Cardiac muscle cell (in vitro differentiated cells and primary cell): ENCODE data around the gene RNF217. TPM values are rescaled to one million over a fixed set of nuclear protein-coding genes. Genes with fewer than 3 reads are reported as not detected.
"Not testable (repeated sequence)": the region's sequence is repeated elsewhere in the genome, so short reads cannot be mapped to it uniquely, and the experiment has no call there.

Experiments
- DNase-seq, 2 donors: peaks; one replicate each; pipeline versions ENCODE4 v3.0.0 to v3.0.0-alpha.2; 2010 to 2017; ENCODE audit warnings: low read depth in 1 of 2, low spot score in 1 of 2
- H3K27ac ChIP-seq: fragments of 200-600 bp; sonication (generic); 2 replicates; pipeline ENCODE4 v1.5.1; 2016
- H3K27me3 ChIP-seq: fragments of 200-600 bp; sonication (generic); 2 replicates; pipeline ENCODE4 v1.6.0; 2016; ENCODE audit warnings: control low read depth
- H3K36me3 ChIP-seq: fragments of 200-600 bp; sonication (generic); 2 replicates; pipeline ENCODE4 v1.5.1; 2016; ENCODE audit warnings: control low read depth
- H3K4me1 ChIP-seq: fragments of 200-600 bp; sonication (generic); 2 replicates; pipeline ENCODE4 v1.8.1; 2017; ENCODE audit warnings: low read depth, mild to moderate bottlenecking, mixed run types
- H3K4me3 ChIP-seq: fragments of 200-600 bp; sonication (generic); 2 replicates; pipeline ENCODE4 v1.5.1; 2016; ENCODE audit warnings: mild to moderate bottlenecking
- H3K9me3 ChIP-seq: fragments of 200-600 bp; sonication (generic); 2 replicates; pipeline ENCODE4 v1.5.1; 2017; ENCODE audit warnings: low read depth, mild to moderate bottlenecking, control low read depth
- CTCF ChIP-seq: IDR thresholded peaks from 2 replicates; pipeline ENCODE4 v1.5.1; 2012; ENCODE audit warnings: low read depth, mild to moderate bottlenecking, low read length
- polyA plus RNA-seq: library from polyadenylated mRNA; unstranded; fragments of >200 nt; fragmentation: Nextera tagmentation; extraction: Ambion mirVana; gene quantifications from 2 replicates; pipeline ENCODE4 v1.2.1, GENCODE V29; 2016
- total RNA-seq: library from RNA; depleted of rRNA; stranded (reverse); fragments of >200 nt; gene quantifications from 2 replicates; pipeline ENCODE4 v1.2.3, GENCODE V29; 2016

Gene RNF217
- total and polyA plus RNA-seq, 2 experiments from 2014 or later = 9.4 to 27.1 TPM

- Histone ChIP-seq H3K27ac (no peak overlapping the region), H3K4me3 (no peak overlapping the region), H3K36me3 (no peaks in the 10 kb centered on the region), H3K9me3 (no peaks in the 10 kb centered on the region), H3K4me1 (no peaks in the 10 kb centered on the region), H3K27me3 (no peaks in the 10 kb centered on the region)
- TF ChIP-seq CTCF = no peak
- no peak for DNase-seq
Measured at GRCh38 chr6:125030969-125031368, 68.7 kb downstream of the RNF217 start.

- no peak overlapping the region for H3K27ac ChIP-seq
- H3K4me3 ChIP-seq = no peak overlapping the region
- no peaks in the 10 kb centered on the region for H3K36me3 ChIP-seq
- H3K4me1 ChIP-seq = no peaks in the 10 kb centered on the region
- no peaks in the 10 kb centered on the region for H3K9me3 ChIP-seq
- H3K27me3 ChIP-seq = no peaks in the 10 kb centered on the region
- no peak for DNase-seq
- TF ChIP-seq CTCF = no peak
Measured at GRCh38 chr6:125031385-125031784, 69.1 kb downstream of the RNF217 start.

DNA sequence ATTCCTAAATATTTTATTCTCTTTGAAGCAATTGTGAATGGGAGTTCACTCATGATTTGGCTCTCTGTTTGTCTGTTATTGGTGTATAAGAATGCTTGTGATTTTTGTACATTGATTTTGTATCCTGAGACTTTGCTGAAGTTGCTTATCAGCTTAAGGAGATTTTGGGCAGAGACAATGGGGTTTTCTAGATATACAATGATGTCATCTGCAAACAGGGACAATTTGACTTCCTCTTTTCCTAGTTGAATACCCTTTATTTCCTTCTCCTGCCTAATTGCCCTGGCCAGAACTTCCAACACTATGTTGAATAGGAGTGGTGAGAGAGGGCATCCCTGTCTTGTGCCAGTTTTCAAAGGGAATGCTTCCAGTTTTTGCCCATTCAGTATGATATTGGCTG is 72.7 kb downstream of the RNF217 start:
- H3K4me1 ChIP-seq, DNase-seq, H3K9me3 ChIP-seq, H3K36me3 ChIP-seq, H3K4me3 ChIP-seq, H3K27me3 ChIP-seq, H3K27ac ChIP-seq: not testable (repeated sequence)

DNA sequence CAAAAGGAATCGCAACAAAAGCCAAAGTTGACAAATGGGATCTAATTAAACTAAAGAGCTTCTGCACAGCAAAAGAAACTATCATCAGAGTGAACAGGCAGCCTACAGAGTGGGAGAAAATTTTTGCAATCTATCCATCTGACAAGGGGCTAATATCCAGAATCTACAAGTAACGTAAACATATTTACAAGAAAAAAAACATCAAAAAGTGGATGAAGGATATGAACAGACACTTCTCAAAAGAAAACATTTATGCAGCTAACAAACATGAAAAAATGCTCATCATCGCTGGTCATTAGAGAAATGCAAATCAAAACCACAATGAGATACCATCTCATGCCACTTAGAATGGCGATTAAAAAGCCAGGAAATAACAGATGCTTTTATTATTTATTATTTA is 74.2 kb downstream of the RNF217 start:
- not testable (repeated sequence) for DNase-seq, H3K36me3 ChIP-seq, H3K4me1 ChIP-seq, H3K4me3 ChIP-seq, H3K27ac ChIP-seq, H3K9me3 ChIP-seq, H3K27me3 ChIP-seq

DNA sequence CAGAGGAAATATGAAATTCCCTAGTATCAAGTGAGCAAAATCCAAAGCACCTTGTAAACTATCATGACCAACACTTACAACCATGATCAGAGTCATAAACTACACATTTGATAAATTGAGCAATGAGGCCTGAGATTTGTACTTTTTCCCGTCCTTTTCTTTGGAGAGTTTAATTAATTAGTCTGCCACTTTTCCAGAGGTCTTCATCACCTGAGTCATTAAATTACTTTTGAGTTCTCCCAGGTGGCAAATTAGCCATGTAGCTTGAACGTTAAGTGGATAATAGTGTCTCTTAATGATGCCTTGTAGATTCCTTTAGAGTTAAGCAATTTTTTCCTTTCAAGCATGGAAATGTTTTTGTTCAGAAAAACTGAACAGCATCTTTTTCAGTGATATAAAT is 75.6 kb downstream of the RNF217 start:
- DNase-seq = no peak
- H3K27me3 ChIP-seq = no peaks in the 10 kb centered on the region
- no peak overlapping the region for H3K27ac ChIP-seq
- no peaks in the 10 kb centered on the region for H3K9me3 ChIP-seq
- H3K36me3 ChIP-seq = no peaks in the 10 kb centered on the region
- no peak for TF ChIP-seq CTCF
- H3K4me3 ChIP-seq = no peak overlapping the region
- peaks cover 20% of the 10 kb centered on the region for H3K4me1 ChIP-seq

DNA sequence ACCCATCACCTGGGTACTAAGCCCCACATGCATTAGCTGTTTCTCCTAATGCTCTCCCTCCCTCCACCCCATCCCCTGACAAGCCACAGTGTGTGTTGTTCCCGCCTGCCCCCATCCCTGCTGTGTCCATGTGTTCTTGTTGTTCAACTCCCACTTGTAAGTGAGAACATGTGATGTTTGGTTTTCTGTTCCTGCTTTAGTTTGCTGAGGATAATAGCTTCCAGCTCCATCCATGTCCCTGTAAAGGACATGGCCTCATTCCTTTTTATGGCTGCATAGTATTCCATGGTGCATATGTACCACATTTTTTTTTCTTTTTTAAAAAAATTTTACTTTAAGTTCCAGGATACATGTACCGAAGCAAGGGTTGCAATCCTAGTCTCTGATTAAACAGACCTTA is 76.7 kb downstream of the RNF217 start:
- no peak for TF ChIP-seq CTCF
- no peak for DNase-seq

More for the DNA sequence above, 76.7 kb downstream of the RNF217 start:
- H3K4me3 ChIP-seq = no peak overlapping the region
- H3K27me3 ChIP-seq = no peaks in the 10 kb centered on the region
- peaks cover 22% of the 10 kb centered on the region for H3K4me1 ChIP-seq
- H3K27ac ChIP-seq = no peak overlapping the region
- no peaks in the 10 kb centered on the region for H3K9me3 ChIP-seq
- no peaks in the 10 kb centered on the region for H3K36me3 ChIP-seq
